CD4-positive, alpha-beta T cell treated with Interleukin-15 for 4 hours (primary cell): ENCODE data around the gene KRT38.
"Not testable (repeated sequence)": the region's sequence is repeated elsewhere in the genome, so short reads cannot be mapped to it uniquely, and the experiment has no call there.

ENCODE experiments used
- DNase-seq: peaks from one replicate; pipeline ENCODE4 v3.0.0-alpha.2; 2020; ENCODE audit warnings: low spot score

KRT38 gene

GRCh38 chr17:41395044-41395443 lies 45.7 kb downstream of the KRT38 start:
- not testable (repeated sequence) for DNase-seq

- DNase-seq = no peak
Measured at GRCh38 chr17:41394254-41394996, 46.4 kb downstream of the KRT38 start.

GRCh38 chr17:41393826-41394225 lies 47.0 kb downstream of the KRT38 start:
- no peak for DNase-seq

GRCh38 chr17:41393294-41393693 lies 47.5 kb downstream of the KRT38 start:
- DNase-seq = no peak

- DNase-seq = no peak
Measured at GRCh38 chr17:41392278-41392677, 48.5 kb downstream of the KRT38 start.

- no peak for DNase-seq
Measured at GRCh38 chr17:41391535-41391934, 49.2 kb downstream of the KRT38 start.

- no peak for DNase-seq
Measured at GRCh38 chr17:41390411-41390938, 50.3 kb downstream of the KRT38 start.

- no peak for DNase-seq
Measured at GRCh38 chr17:41387670-41388069, 53.1 kb downstream of the KRT38 start.

GRCh38 chr17:41386227-41386626 lies 54.6 kb downstream of the KRT38 start:
- DNase-seq = no peak
